OCI-LY1 (cell line): ENCODE results near the gene SLC35D2.

ENCODE experiments used
- H2AFZ ChIP-seq: fragments of 200-600 bp; sonication (generic), shearing (Covaris generic); 2 replicates; pipeline ENCODE4 v1.6.0; 2014; ENCODE audit warnings: antibody characterized with exemption, mild to moderate bottlenecking, low read length
- H3F3A ChIP-seq: fragments of 200-600 bp; sonication (generic), shearing (Covaris generic); 2 replicates; pipeline ENCODE4 v1.6.0; 2014; ENCODE audit warnings: mild to moderate bottlenecking, antibody characterized with exemption, low read length, moderate library complexity; ENCODE audit not compliant: insufficient read depth
- H3K27ac ChIP-seq: fragments of 200-600 bp; sonication (generic); 2 replicates; pipeline ENCODE4 v1.5.1; 2014; ENCODE audit warnings: low read length, mixed run types, mild to moderate bottlenecking, low read depth; ENCODE audit not compliant: poor library complexity, severe bottlenecking
- H3K27me3 ChIP-seq: fragments of 200-600 bp; sonication (generic); 2 replicates; pipeline ENCODE4 v1.6.0; 2014; ENCODE audit warnings: antibody characterized with exemption, mild to moderate bottlenecking, low read length, moderate library complexity; ENCODE audit not compliant: insufficient read depth
- H3K36me3 ChIP-seq: fragments of 200-600 bp; sonication (generic); 2 replicates; pipeline ENCODE4 v1.6.1; 2014; ENCODE audit warnings: mild to moderate bottlenecking, antibody characterized with exemption, low read length, moderate library complexity, mixed read lengths; ENCODE audit not compliant: insufficient read depth
- H3K4me1 ChIP-seq: fragments of 200-600 bp; sonication (generic); 2 replicates; pipeline ENCODE4 v1.5.1; 2014; ENCODE audit warnings: mild to moderate bottlenecking, low read length, moderate library complexity; ENCODE audit not compliant: insufficient read depth, severe bottlenecking
- H3K4me2 ChIP-seq: fragments of 200-600 bp; sonication (generic), shearing (Covaris generic); 2 replicates; pipeline ENCODE4 v1.6.1; 2014; ENCODE audit warnings: low read length
- H3K4me3 ChIP-seq: fragments of 200-600 bp; sonication (generic); 2 replicates; pipeline ENCODE4 v1.5.1; 2014; ENCODE audit warnings: low read length, low read depth, mild to moderate bottlenecking, mixed read lengths; ENCODE audit not compliant: poor library complexity, severe bottlenecking
- H3K79me2 ChIP-seq: fragments of 200-600 bp; shearing (Covaris generic); 2 replicates; pipeline ENCODE4 v1.6.1; 2016; ENCODE audit warnings: mixed run types, low read length, mixed read lengths; ENCODE audit not compliant: insufficient read depth
- H3K9ac ChIP-seq: fragments of 200-600 bp; sonication (generic), shearing (Covaris generic); 2 replicates; pipeline ENCODE4 v1.6.1; 2014; ENCODE audit warnings: mild to moderate bottlenecking, low read length, mixed read lengths
- H3K9me2 ChIP-seq: fragments of 200-600 bp; sonication (generic), shearing (Covaris generic); 2 replicates; pipeline ENCODE4 v1.6.1; 2014; ENCODE audit warnings: low read depth, mild to moderate bottlenecking, low read length, mixed read lengths
- H3K9me3 ChIP-seq: fragments of 200-600 bp; shearing (Covaris generic); 2 replicates; pipeline ENCODE4 v1.6.1; 2014; ENCODE audit warnings: low read length, mixed read lengths
- H4K20me1 ChIP-seq: fragments of 200-600 bp; sonication (generic), shearing (Covaris generic); 2 replicates; pipeline ENCODE4 v1.6.0; 2016; ENCODE audit warnings: mild to moderate bottlenecking, low read length; ENCODE audit not compliant: insufficient read depth
- CTCF ChIP-seq: fragments of 200-600 bp; sonication (generic), shearing (Covaris generic); IDR thresholded peaks from 2 replicates; pipeline ENCODE4 v1.5.1; 2017; ENCODE audit warnings: mild to moderate bottlenecking, antibody characterized with exemption, low read length, moderate library complexity, mixed read lengths
- EZH2 ChIP-seq: fragments of 200-600 bp; sonication (generic), shearing (Covaris generic); IDR thresholded peaks from 2 replicates; pipeline ENCODE4 v1.8.0; 2017; ENCODE audit warnings: borderline replicate concordance, mixed run types, mild to moderate bottlenecking, antibody characterized with exemption, low read length, moderate library complexity, mixed read lengths

The SLC35D2 gene

GRCh38 chr9:96408409-96409280 is 25.1 kb upstream of the SLC35D2 start:
- peaks cover 17% of the 10 kb centered on the region for H3K4me1 ChIP-seq
- H3K9ac ChIP-seq: no peak overlapping the region
- no peak overlapping the region for H2AFZ ChIP-seq
- H3K9me3 ChIP-seq: no peaks in the 10 kb centered on the region
- no peak overlapping the region for H3K4me3 ChIP-seq
- H3K4me2 ChIP-seq: no peak overlapping the region
- no peaks in the 10 kb centered on the region for H3F3A ChIP-seq
- no peak for TF ChIP-seq EZH2
- TF ChIP-seq CTCF: no peak
- H3K36me3 ChIP-seq: peaks cover 51% of the 10 kb centered on the region
- H3K9me2 ChIP-seq: no peaks in the 10 kb centered on the region
- peaks cover 86% of the 10 kb centered on the region for H3K79me2 ChIP-seq
- H3K27me3 ChIP-seq: no peaks in the 10 kb centered on the region
- no peak overlapping the region for H3K27ac ChIP-seq
- H4K20me1 ChIP-seq: no peaks in the 10 kb centered on the region

- H3K9me3 ChIP-seq: no peaks in the 10 kb centered on the region
- no peaks in the 10 kb centered on the region for H4K20me1 ChIP-seq
- peaks cover 62% of the 10 kb centered on the region for H3K79me2 ChIP-seq
- H3K9me2 ChIP-seq: no peaks in the 10 kb centered on the region
- no peak overlapping the region for H3K9ac ChIP-seq
- H3F3A ChIP-seq: no peaks in the 10 kb centered on the region
- H3K4me2 ChIP-seq: no peak overlapping the region; the same call in 1 of the 2 replicates
- H3K4me3 ChIP-seq: no peak overlapping the region
- no peaks in the 10 kb centered on the region for H3K27me3 ChIP-seq
- H3K4me1 ChIP-seq: peaks cover 23% of the 10 kb centered on the region
- peak overlapping the region; percentile 77 for H3K27ac ChIP-seq
- peaks cover 39% of the 10 kb centered on the region for H3K36me3 ChIP-seq
- TF ChIP-seq CTCF (no peak), EZH2 (no peak)
- no peak overlapping the region for H2AFZ ChIP-seq
These were observed 16.8 kb upstream of the SLC35D2 start for GRCh38 chr9:96400132-96400910.

- Histone ChIP-seq H3K9me2 (no peaks in the 10 kb centered on the region), H3K4me1 (peaks cover 23% of the 10 kb centered on the region), H3K27ac (peak overlapping the region; percentile 77), H3K4me2 (peak overlapping the region; percentile 9; the same call in 1 of the 2 replicates), H3K27me3 (no peaks in the 10 kb centered on the region), H3K79me2 (peaks cover 52% of the 10 kb centered on the region), H4K20me1 (no peaks in the 10 kb centered on the region), H3K4me3 (no peak overlapping the region), H3F3A (no peaks in the 10 kb centered on the region), H2AFZ (no peak overlapping the region), H3K9ac (no peak overlapping the region), H3K9me3 (no peaks in the 10 kb centered on the region), H3K36me3 (peaks cover 48% of the 10 kb centered on the region)
- no peak for TF ChIP-seq CTCF
- TF ChIP-seq EZH2: no peak
These were observed 15.8 kb upstream of the SLC35D2 start for GRCh38 chr9:96399325-96399633.
